ENCODE data around the gene SPATA31D4.
"Not testable (repeated sequence)": the region's sequence is repeated elsewhere in the genome, so short reads cannot be mapped to it uniquely, and the experiment has no call there.

Gene SPATA31D4

GRCh38 chr9:81906671-81907070 is 21.6 kb upstream of the SPATA31D4 start:
- DNase-seq: no peak

GRCh38 chr9:81912135-81912534 is 16.1 kb upstream of the SPATA31D4 start:
- no peak for TF ChIP-seq CTCF (IDR thresholded peaks at IDR 0.05; ENCODE audit: low read depth, low read length)
- no peak overlapping the region for H3K4me3 ChIP-seq (ENCODE audit: low read depth, low read length)
- no peak for DNase-seq
- no peaks in the 10 kb centered on the region for H3K36me3 ChIP-seq
- H3K27me3 ChIP-seq: no peaks in the 10 kb centered on the region
- H3K4me1 ChIP-seq: no peaks in the 10 kb centered on the region
- H3K9me3 ChIP-seq: no peaks in the 10 kb centered on the region

More at GRCh38 chr9:81906671-81907070, 21.6 kb upstream of the SPATA31D4 start:
- H3K9me3 ChIP-seq: no peaks in the 10 kb centered on the region
- H3K4me3 ChIP-seq (ENCODE audit: low read depth, low read length): no peak overlapping the region
- TF ChIP-seq CTCF (IDR thresholded peaks at IDR 0.05; ENCODE audit: low read depth, low read length): no peak
- H3K4me1 ChIP-seq: no peaks in the 10 kb centered on the region
- H3K36me3 ChIP-seq: no peaks in the 10 kb centered on the region
- no peaks in the 10 kb centered on the region for H3K27me3 ChIP-seq

- no peaks in the 10 kb centered on the region for H3K36me3 ChIP-seq
- no peaks in the 10 kb centered on the region for H3K9me3 ChIP-seq
- no peak for DNase-seq
- no peak overlapping the region for H3K4me3 ChIP-seq (ENCODE audit: low read depth, low read length)
- no peaks in the 10 kb centered on the region for H3K27me3 ChIP-seq
- TF ChIP-seq CTCF (IDR thresholded peaks at IDR 0.05; ENCODE audit: low read depth, low read length): no peak
- H3K4me1 ChIP-seq: no peaks in the 10 kb centered on the region
Measured at GRCh38 chr9:81915801-81916505, 12.3 kb upstream of the SPATA31D4 start.

- H3K4me3 ChIP-seq (ENCODE audit: low read depth, low read length); H3K9me3 ChIP-seq; DNase-seq; H3K27me3 ChIP-seq; H3K36me3 ChIP-seq; H3K4me1 ChIP-seq: not testable (repeated sequence)
Measured at GRCh38 chr9:81918507-81918906, 9.7 kb upstream of the SPATA31D4 start.

GRCh38 chr9:81930147-81930546 is 1.9 kb downstream of the SPATA31D4 start:
- DNase-seq; H3K4me1 ChIP-seq; H3K4me3 ChIP-seq (ENCODE audit: low read depth, low read length); H3K27me3 ChIP-seq; H3K9me3 ChIP-seq; H3K36me3 ChIP-seq: not testable (repeated sequence)

DNA sequence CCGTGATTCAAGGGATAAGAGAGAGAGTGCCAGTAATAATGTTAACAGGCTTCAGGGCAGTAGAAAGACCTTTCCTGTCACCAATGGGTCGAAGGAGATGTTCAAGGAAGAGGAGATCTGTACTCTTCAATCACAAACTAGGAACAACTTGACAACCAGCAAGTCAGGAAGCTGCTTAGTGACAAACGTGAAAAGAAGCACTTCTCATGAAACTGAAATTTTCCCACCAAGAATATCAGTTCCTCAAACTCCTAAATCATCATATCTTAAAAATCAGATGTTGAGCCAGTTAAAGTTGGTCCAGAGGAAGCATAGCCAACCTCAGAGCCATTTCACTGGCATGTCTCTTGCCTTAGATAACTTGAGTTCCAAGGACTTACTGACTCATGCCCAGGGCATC is 5.3 kb downstream of the SPATA31D4 start:
- not testable (repeated sequence) for H3K36me3 ChIP-seq; H3K4me3 ChIP-seq (ENCODE audit: low read depth, low read length); H3K27me3 ChIP-seq; H3K4me1 ChIP-seq; H3K9me3 ChIP-seq; DNase-seq

DNA sequence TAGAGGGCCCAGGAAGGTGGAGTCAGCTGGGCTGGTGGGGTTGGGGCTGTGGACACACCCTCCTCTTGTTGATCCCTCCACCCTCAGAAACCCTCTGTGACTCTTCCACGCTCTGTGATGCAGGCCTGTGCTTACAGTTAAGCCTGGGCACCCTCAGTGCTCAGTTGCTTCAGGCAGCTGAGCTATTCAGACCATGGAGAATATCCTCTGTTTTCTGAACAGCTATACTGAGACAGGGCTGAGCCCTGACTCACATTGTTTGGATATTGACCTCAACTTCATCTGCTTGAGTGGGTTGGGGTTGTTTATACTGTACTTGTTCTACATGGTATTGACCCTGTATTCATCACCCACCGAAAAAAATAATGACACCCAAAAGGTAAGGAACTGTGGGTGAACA is 15.2 kb downstream of the SPATA31D4 start, which contains the start of gene SPATA31D3:
Gene SPATA31D3 (plus strand): TSS at position 108 of the 400 bp plus-strand sequence. CDS start 86 bp downstream, at position 194.
- not testable (repeated sequence) for H3K27me3 ChIP-seq; H3K4me1 ChIP-seq; DNase-seq; H3K9me3 ChIP-seq; H3K36me3 ChIP-seq; H3K4me3 ChIP-seq (ENCODE audit: low read depth, low read length)

DNA sequence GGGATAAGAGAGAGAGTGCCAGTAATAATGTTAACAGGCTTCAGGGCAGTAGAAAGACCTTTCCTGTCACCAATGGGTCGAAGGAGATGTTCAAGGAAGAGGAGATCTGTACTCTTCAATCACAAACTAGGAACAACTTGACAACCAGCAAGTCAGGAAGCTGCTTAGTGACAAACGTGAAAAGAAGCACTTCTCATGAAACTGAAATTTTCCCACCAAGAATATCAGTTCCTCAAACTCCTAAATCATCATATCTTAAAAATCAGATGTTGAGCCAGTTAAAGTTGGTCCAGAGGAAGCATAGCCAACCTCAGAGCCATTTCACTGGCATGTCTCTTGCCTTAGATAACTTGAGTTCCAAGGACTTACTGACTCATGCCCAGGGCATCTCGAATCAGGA is 20.4 kb downstream of the SPATA31D4 start:
- DNase-seq; H3K4me3 ChIP-seq (ENCODE audit: low read depth, low read length); H3K9me3 ChIP-seq; H3K4me1 ChIP-seq; H3K36me3 ChIP-seq; H3K27me3 ChIP-seq: not testable (repeated sequence)

GRCh38 chr9:81953096-81953495 is 24.9 kb downstream of the SPATA31D4 start:
- TF ChIP-seq CTCF (IDR thresholded peaks at IDR 0.05; ENCODE audit: low read depth, low read length): no peak
- H3K36me3 ChIP-seq: no peaks in the 10 kb centered on the region
- H3K4me1 ChIP-seq: no peaks in the 10 kb centered on the region
- no peaks in the 10 kb centered on the region for H3K27me3 ChIP-seq
- H3K4me3 ChIP-seq (ENCODE audit: low read depth, low read length): no peak overlapping the region
- H3K9me3 ChIP-seq: no peaks in the 10 kb centered on the region
- no peak for DNase-seq

Data from BE2C (cell line).